Measurements from ENCODE around the gene ACAP3.
A peak's percentile ranks its signal among the peaks of the same experiment; 100 is the strongest.

ACAP3 gene

DNA sequence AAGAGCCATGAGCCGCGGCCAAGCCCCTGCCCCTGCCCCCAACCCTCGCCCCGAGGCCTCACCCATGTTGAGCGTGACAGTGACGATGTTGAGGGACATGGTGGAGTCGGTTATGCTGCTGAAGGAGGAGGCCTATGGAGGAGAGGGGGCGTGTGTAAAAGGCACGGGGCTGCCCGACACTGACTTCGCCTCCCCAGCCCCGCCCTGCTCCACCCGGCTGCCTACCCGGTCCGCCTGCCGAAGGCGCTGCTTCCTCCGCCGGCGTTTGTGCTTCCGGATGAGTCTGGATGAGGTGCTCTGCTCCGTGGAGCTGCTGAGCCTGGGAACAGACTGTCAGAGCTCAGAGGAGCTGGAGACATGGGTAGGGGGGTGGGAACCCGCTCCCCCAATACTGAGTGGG lies 32.5 kb upstream of the ACAP3 start:
- Histone ChIP-seq H3K4me3 (no peak overlapping the region), H3K4me1 (no peaks in the 10 kb centered on the region), H3K36me3 (replicated peaks) (peaks cover 40% of the 10 kb centered on the region), H3K9me3 (no peaks in the 10 kb centered on the region), H3K27me3 (ENCODE audit: low read depth) (no peaks in the 10 kb centered on the region)
- no peak for DNase-seq (ENCODE audit: low spot score in 2 of 2)
- in situ Hi-C loops (cut with MboI; ENCODE audit: low sequenced_read_pairs) = no loop called here

DNA sequence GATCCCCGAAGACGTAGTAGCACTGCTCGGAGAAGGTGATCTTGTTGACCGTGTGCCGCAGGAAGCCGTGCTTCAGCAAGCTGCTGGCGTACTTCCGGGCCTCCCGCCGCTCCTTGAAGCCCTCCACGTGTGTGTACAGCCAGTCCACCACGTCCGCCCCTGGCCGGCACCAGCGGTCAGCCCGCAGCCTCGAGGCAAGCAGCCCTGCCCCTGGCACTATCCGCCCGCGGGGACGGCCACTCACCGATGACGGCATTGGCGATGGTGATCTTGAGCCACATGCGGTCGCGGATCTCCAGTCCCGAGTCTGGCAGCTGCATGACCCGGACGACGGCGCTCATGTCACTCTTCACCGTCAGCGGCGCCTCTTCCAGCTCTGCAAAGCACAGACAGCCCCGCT lies 30.5 kb upstream of the ACAP3 start:
- in situ Hi-C loops (cut with MboI; ENCODE audit: low sequenced_read_pairs) = no loop called here
- no peak overlapping the region for H3K4me3 ChIP-seq
- no peak for DNase-seq (ENCODE audit: low spot score in 2 of 2)
- no peaks in the 10 kb centered on the region for H3K4me1 ChIP-seq
- H3K27me3 ChIP-seq (ENCODE audit: low read depth) = no peaks in the 10 kb centered on the region
- H3K9me3 ChIP-seq = no peaks in the 10 kb centered on the region
- peaks cover 40% of the 10 kb centered on the region for H3K36me3 ChIP-seq (replicated peaks)

DNA sequence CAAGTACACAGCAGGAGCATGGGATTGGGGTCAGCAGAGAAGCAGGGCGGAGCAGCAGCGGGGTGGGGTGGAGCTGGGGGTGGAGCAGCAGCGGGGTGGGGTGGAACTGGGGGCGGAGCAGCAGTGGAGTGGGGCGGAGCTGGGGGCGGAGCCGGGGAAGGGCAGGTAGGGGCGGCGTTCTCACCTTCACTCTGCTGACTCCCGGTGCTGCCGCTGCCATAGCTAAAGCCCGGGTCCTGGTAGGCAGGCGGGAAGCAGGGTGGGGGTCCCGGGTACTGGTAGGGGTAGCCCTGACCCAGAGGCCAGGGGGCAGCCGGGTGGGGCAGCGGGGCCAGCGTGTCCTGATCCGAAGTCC lies 30.0 kb upstream of the ACAP3 start:
- no peaks in the 10 kb centered on the region for H3K9me3 ChIP-seq
- no peak overlapping the region for H3K4me3 ChIP-seq
- no peaks in the 10 kb centered on the region for H3K27me3 ChIP-seq (ENCODE audit: low read depth)
- peaks cover 40% of the 10 kb centered on the region for H3K36me3 ChIP-seq (replicated peaks)
- in situ Hi-C loops (cut with MboI; ENCODE audit: low sequenced_read_pairs) = no loop called here
- H3K4me1 ChIP-seq = no peaks in the 10 kb centered on the region
- DNase-seq (ENCODE audit: low spot score in 2 of 2) = peak in 1 of 2 experiments; percentile 68

DNA sequence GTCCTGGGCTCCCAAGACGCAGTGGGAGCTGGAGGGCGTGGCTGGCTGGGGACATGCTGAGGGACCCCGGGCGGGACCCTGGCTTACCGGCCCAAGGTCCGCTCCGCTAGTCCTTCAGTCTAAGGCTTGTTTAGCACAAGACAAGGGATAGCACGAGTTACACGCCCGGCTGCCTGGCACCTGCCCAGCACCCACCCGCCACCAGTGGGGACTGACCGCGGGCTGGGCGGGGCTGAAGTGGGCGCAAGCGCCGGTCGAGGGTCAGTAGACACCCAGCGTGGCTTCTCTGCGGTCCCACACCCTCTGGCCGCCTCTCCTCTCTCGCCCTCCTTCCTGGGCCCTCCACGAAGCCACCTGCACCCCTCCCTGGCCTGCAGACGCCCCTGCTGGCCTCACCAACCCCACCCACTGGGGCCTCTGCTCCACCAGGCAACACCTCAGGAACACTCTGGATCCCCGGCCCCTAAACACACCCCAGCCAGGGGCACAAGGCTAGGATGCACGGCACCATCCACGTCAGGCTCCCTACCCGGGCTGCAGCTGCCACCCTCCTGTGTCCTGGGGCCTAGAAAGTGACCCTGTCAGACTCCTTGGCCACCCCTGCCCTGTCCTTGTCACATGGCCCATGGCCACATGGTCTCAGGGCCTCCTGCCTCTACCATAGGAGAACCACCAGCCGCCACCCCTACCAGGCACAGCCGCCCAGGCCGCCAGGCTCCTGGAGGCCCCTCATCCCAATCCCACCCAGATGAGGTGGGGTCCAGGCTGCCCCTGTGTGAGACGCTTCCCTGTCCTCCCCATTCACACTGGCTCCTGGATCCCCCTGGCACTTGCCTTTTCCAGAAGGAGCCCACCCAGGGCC lies 29.4 kb upstream of the ACAP3 start:
- H3K4me1 ChIP-seq = no peaks in the 10 kb centered on the region
- peaks cover 40% of the 10 kb centered on the region for H3K36me3 ChIP-seq (replicated peaks)
- in situ Hi-C loops (cut with MboI; ENCODE audit: low sequenced_read_pairs) = no loop called here
- H3K4me3 ChIP-seq = no peak overlapping the region
- no peak for DNase-seq (ENCODE audit: low spot score in 2 of 2)
- H3K9me3 ChIP-seq = no peaks in the 10 kb centered on the region
- no peaks in the 10 kb centered on the region for H3K27me3 ChIP-seq (ENCODE audit: low read depth)

DNA sequence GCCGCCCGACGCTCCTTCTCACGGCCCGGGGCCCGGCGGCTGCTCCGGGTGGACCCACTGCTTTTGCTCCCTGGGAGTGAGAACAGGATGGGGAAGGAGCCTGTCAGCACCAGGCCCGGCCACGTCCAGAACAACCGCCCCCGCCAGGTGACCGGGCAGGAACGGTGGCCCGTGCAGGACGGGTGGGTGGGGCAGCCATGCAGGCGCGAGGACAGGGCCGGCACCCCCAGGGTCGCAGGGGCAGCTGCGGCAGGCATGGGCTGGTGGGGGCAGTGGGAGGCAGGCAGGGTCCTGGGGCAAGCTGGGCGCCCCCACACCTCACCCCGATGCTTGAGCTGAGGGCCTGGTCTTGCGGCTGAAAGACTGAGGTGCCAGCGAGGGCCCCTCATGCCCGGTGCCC lies 28.7 kb upstream of the ACAP3 start:
- DNase-seq (ENCODE audit: low spot score in 2 of 2) = no peak
- no peaks in the 10 kb centered on the region for H3K27me3 ChIP-seq (ENCODE audit: low read depth)
- H3K9me3 ChIP-seq = no peaks in the 10 kb centered on the region
- H3K4me1 ChIP-seq = no peaks in the 10 kb centered on the region
- H3K4me3 ChIP-seq = no peak overlapping the region
- in situ Hi-C loops (cut with MboI; ENCODE audit: low sequenced_read_pairs) = no loop called here
- H3K36me3 ChIP-seq (replicated peaks) = peaks cover 35% of the 10 kb centered on the region

DNA sequence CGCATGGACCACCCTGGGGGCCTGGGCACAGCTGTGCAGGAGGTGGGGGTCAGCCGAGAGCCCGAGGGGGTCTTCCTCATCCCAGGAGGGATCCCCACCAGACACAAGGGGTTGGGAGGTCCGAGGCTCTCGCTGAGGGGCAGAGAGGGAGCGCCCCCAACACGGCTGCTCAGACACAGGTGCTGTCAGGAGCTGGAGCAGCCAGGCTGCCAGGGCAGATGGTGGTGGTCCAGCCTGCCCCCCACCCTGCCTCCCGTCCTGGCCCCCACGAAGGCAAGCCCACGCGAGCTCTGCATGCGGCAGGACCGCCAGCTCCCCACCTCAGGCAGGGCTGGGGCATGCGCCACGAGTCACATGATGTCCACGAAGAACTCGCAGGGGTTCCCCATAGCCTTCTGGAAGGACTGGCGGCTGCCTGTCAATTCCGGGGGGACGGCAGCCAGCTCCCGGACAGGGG lies 28.1 kb upstream of the ACAP3 start:
- no peaks in the 10 kb centered on the region for H3K27me3 ChIP-seq (ENCODE audit: low read depth)
- peaks cover 29% of the 10 kb centered on the region for H3K36me3 ChIP-seq (replicated peaks)
- H3K9me3 ChIP-seq = no peaks in the 10 kb centered on the region
- no peak overlapping the region for H3K4me3 ChIP-seq
- in situ Hi-C loops (cut with MboI; ENCODE audit: low sequenced_read_pairs) = no loop called here
- H3K4me1 ChIP-seq = no peaks in the 10 kb centered on the region
- no peak for DNase-seq (ENCODE audit: low spot score in 2 of 2)

DNA sequence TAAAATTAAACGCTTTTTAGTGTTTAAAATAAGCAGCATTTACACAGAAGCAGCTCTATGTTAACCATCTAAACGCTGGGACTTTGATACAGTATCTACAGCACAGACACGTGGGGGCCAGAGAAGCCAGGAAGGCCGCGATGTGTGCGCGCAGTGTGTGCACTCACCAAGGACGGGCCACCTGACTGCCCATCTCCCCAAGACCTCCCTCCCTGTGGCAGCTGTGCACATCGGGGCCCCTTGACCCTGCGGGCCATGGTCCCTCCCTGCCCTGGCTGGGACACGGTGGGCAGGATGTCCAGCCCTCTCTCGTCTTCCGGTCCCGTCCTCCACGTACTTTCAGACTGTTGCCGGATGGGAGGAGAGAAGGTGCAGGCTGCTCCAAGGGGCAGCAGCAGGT lies 27.6 kb upstream of the ACAP3 start:
- in situ Hi-C loops (cut with MboI; ENCODE audit: low sequenced_read_pairs) = no loop called here
- no peak for DNase-seq (ENCODE audit: low spot score in 2 of 2)
- no peak overlapping the region for H3K4me3 ChIP-seq
- H3K36me3 ChIP-seq (replicated peaks) = peaks cover 28% of the 10 kb centered on the region
- no peaks in the 10 kb centered on the region for H3K9me3 ChIP-seq
- no peaks in the 10 kb centered on the region for H3K4me1 ChIP-seq
- no peaks in the 10 kb centered on the region for H3K27me3 ChIP-seq (ENCODE audit: low read depth)

DNA sequence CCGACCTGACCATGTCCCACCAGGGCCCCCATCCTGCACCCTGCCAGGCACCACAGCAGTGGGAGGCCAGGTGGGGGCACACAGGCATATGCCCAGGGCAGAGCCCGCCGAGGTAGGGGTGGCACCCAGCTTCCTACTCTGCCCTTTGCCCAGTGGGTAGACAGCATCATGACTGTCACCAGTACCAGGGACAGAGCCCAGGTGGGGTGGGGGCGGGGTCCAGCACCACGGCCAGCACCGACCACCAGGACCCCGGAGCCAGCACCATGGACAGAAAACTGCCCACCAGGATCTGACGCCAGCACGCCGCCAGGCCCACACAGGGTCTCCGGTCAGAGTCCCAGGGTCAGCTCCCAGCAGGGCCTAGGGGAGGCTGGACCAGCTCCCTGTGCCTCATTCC lies 27.1 kb upstream of the ACAP3 start:
- no peak overlapping the region for H3K4me3 ChIP-seq
- H3K36me3 ChIP-seq (replicated peaks) = peaks cover 26% of the 10 kb centered on the region
- no peaks in the 10 kb centered on the region for H3K9me3 ChIP-seq
- no peaks in the 10 kb centered on the region for H3K4me1 ChIP-seq
- in situ Hi-C loops (cut with MboI; ENCODE audit: low sequenced_read_pairs) = no loop called here
- H3K27me3 ChIP-seq (ENCODE audit: low read depth) = no peaks in the 10 kb centered on the region
- no peak for DNase-seq (ENCODE audit: low spot score in 2 of 2)

DNA sequence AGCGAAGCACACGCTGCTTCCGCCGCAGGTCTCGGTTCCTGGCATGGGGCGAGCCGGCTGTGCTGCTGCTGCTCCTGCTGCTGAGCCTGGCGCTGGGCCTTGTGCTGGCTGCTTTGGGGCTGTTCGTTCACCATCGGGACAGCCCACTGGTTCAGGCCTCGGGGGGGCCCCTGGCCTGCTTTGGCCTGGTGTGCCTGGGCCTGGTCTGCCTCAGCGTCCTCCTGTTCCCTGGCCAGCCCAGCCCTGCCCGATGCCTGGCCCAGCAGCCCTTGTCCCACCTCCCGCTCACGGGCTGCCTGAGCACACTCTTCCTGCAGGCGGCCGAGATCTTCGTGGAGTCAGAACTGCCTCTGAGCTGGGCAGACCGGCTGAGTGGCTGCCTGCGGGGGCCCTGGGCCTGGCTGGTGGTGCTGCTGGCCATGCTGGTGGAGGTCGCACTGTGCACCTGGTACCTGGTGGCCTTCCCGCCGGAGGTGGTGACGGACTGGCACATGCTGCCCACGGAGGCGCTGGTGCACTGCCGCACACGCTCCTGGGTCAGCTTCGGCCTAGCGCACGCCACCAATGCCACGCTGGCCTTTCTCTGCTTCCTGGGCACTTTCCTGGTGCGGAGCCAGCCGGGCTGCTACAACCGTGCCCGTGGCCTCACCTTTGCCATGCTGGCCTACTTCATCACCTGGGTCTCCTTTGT lies 26.0 kb upstream of the ACAP3 start:
- H3K4me1 ChIP-seq = no peaks in the 10 kb centered on the region
- in situ Hi-C loops (cut with MboI; ENCODE audit: low sequenced_read_pairs) = no loop called here
- H3K4me3 ChIP-seq = no peak overlapping the region
- no peaks in the 10 kb centered on the region for H3K9me3 ChIP-seq
- H3K27me3 ChIP-seq (ENCODE audit: low read depth) = no peaks in the 10 kb centered on the region
- no peak for DNase-seq (ENCODE audit: low spot score in 2 of 2)
- peaks cover 20% of the 10 kb centered on the region for H3K36me3 ChIP-seq (replicated peaks)

DNA sequence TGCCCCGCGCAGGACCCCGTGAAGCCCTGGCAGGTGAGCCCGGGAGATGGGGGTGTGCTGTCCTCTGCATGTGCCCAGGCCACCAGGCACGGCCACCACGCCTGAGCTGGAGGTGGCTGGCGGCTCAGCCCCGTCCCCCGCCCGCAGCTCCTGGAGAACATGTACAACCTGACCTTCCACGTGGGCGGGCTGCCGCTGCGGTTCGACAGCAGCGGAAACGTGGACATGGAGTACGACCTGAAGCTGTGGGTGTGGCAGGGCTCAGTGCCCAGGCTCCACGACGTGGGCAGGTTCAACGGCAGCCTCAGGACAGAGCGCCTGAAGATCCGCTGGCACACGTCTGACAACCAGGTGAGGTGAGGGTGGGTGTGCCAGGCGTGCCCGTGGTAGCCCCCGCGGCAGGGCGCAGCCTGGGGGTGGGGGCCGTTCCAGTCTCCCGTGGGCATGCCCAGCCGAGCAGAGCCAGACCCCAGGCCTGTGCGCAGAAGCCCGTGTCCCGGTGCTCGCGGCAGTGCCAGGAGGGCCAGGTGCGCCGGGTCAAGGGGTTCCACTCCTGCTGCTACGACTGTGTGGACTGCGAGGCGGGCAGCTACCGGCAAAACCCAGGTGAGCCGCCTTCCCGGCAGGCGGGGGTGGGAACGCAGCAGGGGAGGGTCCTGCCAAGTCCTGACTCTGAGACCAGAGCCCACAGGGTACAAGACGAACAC lies 25.2 kb upstream of the ACAP3 start:
- in situ Hi-C loops (cut with MboI; ENCODE audit: low sequenced_read_pairs) = no loop called here
- DNase-seq (ENCODE audit: low spot score in 2 of 2) = no peak
- Histone ChIP-seq H3K36me3 (replicated peaks) (peaks cover 14% of the 10 kb centered on the region), H3K4me1 (no peaks in the 10 kb centered on the region), H3K9me3 (no peaks in the 10 kb centered on the region), H3K4me3 (no peak overlapping the region), H3K27me3 (ENCODE audit: low read depth) (no peaks in the 10 kb centered on the region)

DNA sequence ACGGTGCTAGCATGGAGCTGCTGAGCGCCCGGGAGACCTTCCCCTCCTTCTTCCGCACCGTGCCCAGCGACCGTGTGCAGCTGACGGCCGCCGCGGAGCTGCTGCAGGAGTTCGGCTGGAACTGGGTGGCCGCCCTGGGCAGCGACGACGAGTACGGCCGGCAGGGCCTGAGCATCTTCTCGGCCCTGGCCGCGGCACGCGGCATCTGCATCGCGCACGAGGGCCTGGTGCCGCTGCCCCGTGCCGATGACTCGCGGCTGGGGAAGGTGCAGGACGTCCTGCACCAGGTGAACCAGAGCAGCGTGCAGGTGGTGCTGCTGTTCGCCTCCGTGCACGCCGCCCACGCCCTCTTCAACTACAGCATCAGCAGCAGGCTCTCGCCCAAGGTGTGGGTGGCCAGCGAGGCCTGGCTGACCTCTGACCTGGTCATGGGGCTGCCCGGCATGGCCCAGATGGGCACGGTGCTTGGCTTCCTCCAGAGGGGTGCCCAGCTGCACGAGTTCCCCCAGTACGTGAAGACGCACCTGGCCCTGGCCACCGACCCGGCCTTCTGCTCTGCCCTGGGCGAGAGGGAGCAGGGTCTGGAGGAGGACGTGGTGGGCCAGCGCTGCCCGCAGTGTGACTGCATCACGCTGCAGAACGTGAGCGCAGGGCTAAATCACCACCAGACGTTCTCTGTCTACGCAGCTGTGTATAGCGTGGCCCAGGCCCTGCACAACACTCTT lies 24.5 kb upstream of the ACAP3 start:
- Histone ChIP-seq H3K4me3 (no peak overlapping the region), H3K27me3 (ENCODE audit: low read depth) (no peaks in the 10 kb centered on the region), H3K4me1 (no peaks in the 10 kb centered on the region), H3K9me3 (no peaks in the 10 kb centered on the region), H3K36me3 (replicated peaks) (peaks cover 11% of the 10 kb centered on the region)
- DNase-seq (ENCODE audit: low spot score in 2 of 2) = no peak
- in situ Hi-C loops (cut with MboI; ENCODE audit: low sequenced_read_pairs) = no loop called here

DNA sequence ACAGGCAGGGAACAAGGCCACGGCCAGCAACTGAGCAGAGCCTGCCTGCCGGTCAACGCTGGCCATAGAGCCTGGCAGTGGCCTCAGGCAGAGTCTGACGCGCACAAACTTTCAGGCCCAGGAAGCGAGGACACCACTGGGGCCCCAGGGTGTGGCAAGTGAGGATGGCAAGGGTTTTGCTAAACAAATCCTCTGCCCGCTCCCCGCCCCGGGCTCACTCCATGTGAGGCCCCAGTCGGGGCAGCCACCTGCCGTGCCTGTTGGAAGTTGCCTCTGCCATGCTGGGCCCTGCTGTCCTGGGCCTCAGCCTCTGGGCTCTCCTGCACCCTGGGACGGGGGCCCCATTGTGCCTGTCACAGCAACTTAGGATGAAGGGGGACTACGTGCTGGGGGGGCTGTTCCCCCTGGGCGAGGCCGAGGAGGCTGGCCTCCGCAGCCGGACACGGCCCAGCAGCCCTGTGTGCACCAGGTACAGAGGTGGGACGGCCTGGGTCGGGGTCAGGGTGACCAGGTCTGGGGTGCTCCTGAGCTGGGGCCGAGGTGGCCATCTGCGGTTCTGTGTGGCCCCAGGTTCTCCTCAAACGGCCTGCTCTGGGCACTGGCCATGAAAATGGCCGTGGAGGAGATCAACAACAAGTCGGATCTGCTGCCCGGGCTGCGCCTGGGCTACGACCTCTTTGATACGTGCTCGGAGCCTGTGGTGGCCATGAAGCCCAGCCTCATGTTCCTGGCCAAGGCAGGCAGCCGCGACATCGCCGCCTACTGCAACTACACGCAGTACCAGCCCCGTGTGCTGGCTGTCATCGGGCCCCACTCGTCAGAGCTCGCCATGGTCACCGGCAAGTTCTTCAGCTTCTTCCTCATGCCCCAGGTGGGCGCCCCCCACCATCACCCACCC lies 23.6 kb upstream of the ACAP3 start, which contains the start of gene TAS1R3:
Gene TAS1R3 (plus strand): TSS at position 213 of the 898 bp plus-strand sequence. CDS start 66 bp downstream, at position 279.
- no peaks in the 10 kb centered on the region for H3K9me3 ChIP-seq
- peaks cover 2% of the 10 kb centered on the region; the same call in 1 of the 2 replicates for H3K36me3 ChIP-seq (replicated peaks)
- H3K4me1 ChIP-seq = no peaks in the 10 kb centered on the region
- H3K4me3 ChIP-seq = no peak within 1 kb of the TSS
- no peaks in the 10 kb centered on the region for H3K27me3 ChIP-seq (ENCODE audit: low read depth)
- in situ Hi-C loops (cut with MboI; ENCODE audit: low sequenced_read_pairs) = no loop called here
- DNase-seq (ENCODE audit: low spot score in 2 of 2) = no peak
